Activated T-helper 9 cell treated with anti-CD3 and anti-CD28 coated beads, Interleukin-2, amount 50 U/mL, for 16 hours (primary cell): ENCODE data around the gene NOX3.

Source experiments
- DNase-seq: peaks from one replicate; pipeline ENCODE4 v3.0.0-alpha.2; 2020; ENCODE audit warnings: low read depth

The NOX3 gene

GRCh38 chr6:155432293-155432692, 23.3 kb downstream of the NOX3 start:
- no peak for DNase-seq

GRCh38 chr6:155429321-155429893, 26.2 kb downstream of the NOX3 start:
- DNase-seq = no peak

- DNase-seq = no peak
Observed at GRCh38 chr6:155426408-155426945, 29.2 kb downstream of the NOX3 start.

GRCh38 chr6:155424181-155424580, 31.5 kb downstream of the NOX3 start:
- DNase-seq = no peak

- DNase-seq = no peak
Observed at GRCh38 chr6:155422635-155423034, 33.0 kb downstream of the NOX3 start.

GRCh38 chr6:155420492-155420891, 35.1 kb downstream of the NOX3 start:
- DNase-seq = no peak

- no peak for DNase-seq
Observed at GRCh38 chr6:155419161-155419560, 36.5 kb downstream of the NOX3 start.

GRCh38 chr6:155418017-155418761, 37.5 kb downstream of the NOX3 start:
- peak; percentile 54 for DNase-seq

- no peak for DNase-seq
Observed at GRCh38 chr6:155417454-155417853, 38.2 kb downstream of the NOX3 start.

GRCh38 chr6:155415953-155416352, 39.7 kb downstream of the NOX3 start:
- no peak for DNase-seq

GRCh38 chr6:155414049-155414448, 41.6 kb downstream of the NOX3 start:
- DNase-seq = no peak

- DNase-seq = no peak
Observed at GRCh38 chr6:155412335-155412734, 43.3 kb downstream of the NOX3 start.

GRCh38 chr6:155411154-155412052, 44.2 kb downstream of the NOX3 start:
- DNase-seq = no peak

- no peak for DNase-seq
Observed at GRCh38 chr6:155409391-155409790, 46.2 kb downstream of the NOX3 start.

GRCh38 chr6:155408981-155409380, 46.7 kb downstream of the NOX3 start:
- DNase-seq = no peak

GRCh38 chr6:155408231-155408630, 47.4 kb downstream of the NOX3 start:
- DNase-seq = no peak

- DNase-seq = no peak
Observed at GRCh38 chr6:155406801-155407200, 48.8 kb downstream of the NOX3 start.

GRCh38 chr6:155404937-155405336, 50.7 kb downstream of the NOX3 start:
- DNase-seq = no peak

GRCh38 chr6:155402656-155403304, 52.9 kb downstream of the NOX3 start:
- DNase-seq = no peak

GRCh38 chr6:155400654-155400965, 55.0 kb downstream of the NOX3 start:
- no peak for DNase-seq

- DNase-seq = no peak
Observed at GRCh38 chr6:155399745-155400653, 55.6 kb downstream of the NOX3 start.
